WI38 (cell line): ENCODE results near the gene TUT7.
"Not testable (repeated sequence)": the region's sequence is repeated elsewhere in the genome, so short reads cannot be mapped to it uniquely, and the experiment has no call there.

Source experiments
- H3K4me3 ChIP-seq: 2 replicates; pipeline ENCODE4 v1.5.1; 2011; ENCODE audit warnings: low read depth, mild to moderate bottlenecking, control low read depth, low read length
- CTCF ChIP-seq: IDR thresholded peaks from 2 replicates; pipeline ENCODE4 v1.5.1; 2012; ENCODE audit warnings: low read depth, mild to moderate bottlenecking, control low read depth, low read length

Gene TUT7, protein sequence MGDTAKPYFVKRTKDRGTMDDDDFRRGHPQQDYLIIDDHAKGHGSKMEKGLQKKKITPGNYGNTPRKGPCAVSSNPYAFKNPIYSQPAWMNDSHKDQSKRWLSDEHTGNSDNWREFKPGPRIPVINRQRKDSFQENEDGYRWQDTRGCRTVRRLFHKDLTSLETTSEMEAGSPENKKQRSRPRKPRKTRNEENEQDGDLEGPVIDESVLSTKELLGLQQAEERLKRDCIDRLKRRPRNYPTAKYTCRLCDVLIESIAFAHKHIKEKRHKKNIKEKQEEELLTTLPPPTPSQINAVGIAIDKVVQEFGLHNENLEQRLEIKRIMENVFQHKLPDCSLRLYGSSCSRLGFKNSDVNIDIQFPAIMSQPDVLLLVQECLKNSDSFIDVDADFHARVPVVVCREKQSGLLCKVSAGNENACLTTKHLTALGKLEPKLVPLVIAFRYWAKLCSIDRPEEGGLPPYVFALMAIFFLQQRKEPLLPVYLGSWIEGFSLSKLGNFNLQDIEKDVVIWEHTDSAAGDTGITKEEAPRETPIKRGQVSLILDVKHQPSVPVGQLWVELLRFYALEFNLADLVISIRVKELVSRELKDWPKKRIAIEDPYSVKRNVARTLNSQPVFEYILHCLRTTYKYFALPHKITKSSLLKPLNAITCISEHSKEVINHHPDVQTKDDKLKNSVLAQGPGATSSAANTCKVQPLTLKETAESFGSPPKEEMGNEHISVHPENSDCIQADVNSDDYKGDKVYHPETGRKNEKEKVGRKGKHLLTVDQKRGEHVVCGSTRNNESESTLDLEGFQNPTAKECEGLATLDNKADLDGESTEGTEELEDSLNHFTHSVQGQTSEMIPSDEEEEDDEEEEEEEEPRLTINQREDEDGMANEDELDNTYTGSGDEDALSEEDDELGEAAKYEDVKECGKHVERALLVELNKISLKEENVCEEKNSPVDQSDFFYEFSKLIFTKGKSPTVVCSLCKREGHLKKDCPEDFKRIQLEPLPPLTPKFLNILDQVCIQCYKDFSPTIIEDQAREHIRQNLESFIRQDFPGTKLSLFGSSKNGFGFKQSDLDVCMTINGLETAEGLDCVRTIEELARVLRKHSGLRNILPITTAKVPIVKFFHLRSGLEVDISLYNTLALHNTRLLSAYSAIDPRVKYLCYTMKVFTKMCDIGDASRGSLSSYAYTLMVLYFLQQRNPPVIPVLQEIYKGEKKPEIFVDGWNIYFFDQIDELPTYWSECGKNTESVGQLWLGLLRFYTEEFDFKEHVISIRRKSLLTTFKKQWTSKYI (N-terminal part only)

DNA sequence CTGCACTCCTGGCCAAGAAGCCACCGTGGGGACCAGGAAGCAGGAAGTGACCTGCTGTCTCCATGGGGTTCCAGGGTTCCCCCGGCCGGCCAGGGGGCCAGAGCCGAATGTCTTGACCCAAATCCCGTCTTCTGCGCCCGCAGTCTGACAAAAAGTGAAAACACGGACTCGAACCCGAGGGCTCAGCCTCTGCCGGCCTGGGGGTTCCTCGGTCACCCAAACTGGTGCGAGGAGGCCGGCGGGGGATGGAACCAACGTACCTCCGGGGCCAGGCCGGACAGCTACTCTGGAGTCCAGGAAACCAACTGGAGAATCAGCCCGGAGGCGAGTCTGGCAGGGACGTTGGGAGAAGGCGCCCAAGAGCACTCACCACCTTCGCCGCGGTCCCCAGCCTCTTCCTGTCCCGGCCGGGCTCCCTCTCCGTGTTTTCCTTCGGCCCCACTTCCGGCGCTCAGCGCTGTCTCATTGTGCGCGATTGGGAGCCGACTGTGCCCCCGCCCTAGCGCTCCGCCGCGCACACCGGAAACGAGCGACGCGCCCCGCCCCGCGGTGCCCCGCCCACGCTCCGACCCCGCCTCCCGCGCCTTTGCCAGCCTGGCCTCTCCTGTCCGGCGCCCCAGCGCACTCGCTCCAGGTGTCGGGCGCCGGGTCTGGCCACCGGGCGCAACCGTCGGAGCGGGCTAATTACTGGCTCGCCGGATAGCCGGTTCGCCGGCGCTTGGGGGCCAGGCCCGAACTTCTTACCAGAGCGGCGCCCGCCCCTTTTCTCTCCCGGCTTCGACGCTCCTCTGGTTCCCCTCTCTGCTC lies at the start of gene TUT7:
TSS of gene TUT7 (minus strand) at position 400 of the 807 bp plus-strand sequence. CDS start 1,211 bp downstream, outside the sequence.
- peak within 1 kb of the TSS; percentile 98 for H3K4me3 ChIP-seq
- TF ChIP-seq CTCF: no peak

- no peak overlapping the region for H3K4me3 ChIP-seq
- TF ChIP-seq CTCF: no peak
These were observed 48.4 kb upstream of the TUT7 start for GRCh38 chr9:86402591-86402990.

DNA sequence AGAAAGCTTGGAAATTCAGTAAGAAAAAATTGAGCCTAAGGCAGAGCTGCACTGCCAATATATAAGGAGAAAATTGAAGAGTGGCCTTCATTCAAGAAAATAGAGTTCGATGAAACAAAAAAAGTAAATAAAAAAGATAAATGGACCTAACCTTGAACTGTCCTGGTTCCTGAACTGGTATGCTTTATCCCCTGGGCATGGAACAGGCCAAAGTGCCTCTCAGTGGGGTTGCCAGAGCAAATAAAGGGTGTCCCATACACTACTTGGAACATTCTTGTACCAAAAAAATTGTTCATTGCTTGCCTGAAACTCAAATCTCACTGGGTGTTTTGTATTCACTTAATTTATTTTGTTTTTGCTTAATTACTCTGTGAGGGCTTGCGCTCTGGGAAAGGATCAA lies 42.2 kb upstream of the TUT7 start:
- TF ChIP-seq CTCF: no peak
- H3K4me3 ChIP-seq: no peak overlapping the region

DNA sequence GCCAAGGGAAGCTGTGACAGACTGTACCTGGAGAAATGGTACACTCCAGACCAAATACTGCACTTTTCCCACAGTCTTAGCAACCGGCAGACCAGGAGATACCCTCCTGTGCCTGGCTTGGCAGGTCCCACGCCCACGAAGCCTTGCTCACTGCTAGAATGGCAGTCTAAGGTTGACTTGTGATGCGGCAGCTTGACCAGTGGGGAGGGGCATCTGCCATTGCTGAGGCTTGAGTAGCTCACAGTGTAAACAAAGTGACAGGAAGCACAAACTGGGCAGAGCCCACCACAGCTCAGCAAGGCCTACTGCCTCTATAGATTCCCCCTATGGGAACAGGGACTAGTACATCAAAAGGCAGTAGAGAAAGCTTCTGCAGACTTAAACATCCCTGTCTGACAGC lies 36.0 kb upstream of the TUT7 start:
- not testable (repeated sequence) for H3K4me3 ChIP-seq

- H3K4me3 ChIP-seq: no peak overlapping the region
- no peak for TF ChIP-seq CTCF
These were observed 35.4 kb upstream of the TUT7 start for GRCh38 chr9:86389628-86390027.

DNA sequence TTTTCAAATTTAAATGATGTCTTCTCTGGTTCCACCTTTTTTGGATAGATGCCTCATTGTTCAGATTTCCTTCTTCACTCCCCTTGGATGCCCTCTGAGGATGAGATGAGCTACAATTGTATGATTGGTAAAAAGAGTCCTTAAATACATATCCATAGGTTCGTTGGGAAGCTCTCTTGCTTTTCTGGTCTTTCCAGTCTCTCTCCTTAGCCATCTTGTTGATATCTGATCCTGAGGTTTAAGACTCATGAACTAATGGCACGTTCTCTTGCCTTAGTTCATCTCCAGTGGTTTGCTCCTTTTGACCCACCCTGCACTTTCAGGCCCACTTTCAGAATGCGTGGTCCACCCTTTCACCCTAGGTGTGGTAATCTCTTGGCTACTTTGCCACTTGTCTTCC lies 33.2 kb upstream of the TUT7 start:
- H3K4me3 ChIP-seq: no peak overlapping the region
- no peak for TF ChIP-seq CTCF

DNA sequence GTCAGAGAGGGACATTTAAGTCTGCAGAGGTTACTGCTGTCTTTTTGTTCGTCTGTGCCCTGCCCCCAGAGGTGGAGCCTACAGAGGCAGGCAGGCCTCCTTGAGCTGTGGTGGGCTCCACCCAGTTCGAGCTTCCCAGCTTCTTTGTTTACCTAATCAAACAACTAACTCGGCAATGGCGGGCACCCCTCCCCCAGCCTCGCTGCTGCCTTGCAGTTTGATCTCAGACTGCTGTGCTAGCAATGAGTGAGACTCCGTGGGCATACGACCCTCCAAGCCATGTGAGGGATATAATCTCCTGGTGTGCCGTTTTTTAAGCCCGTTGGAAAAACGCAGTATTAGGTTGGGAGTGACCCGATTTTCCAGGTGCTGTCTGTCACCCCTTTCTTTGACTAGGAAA lies 28.8 kb upstream of the TUT7 start:
- not testable (repeated sequence) for H3K4me3 ChIP-seq
